SH-SY5Y (cell line): Measurements from ENCODE around the gene BGN.

Experiments used
- GATA2 ChIP-seq: IDR thresholded peaks from 2 replicates; pipeline ENCODE4 v1.6.1; 2011; ENCODE audit warnings: mild to moderate bottlenecking, low read depth, low read length
- GATA3 ChIP-seq: IDR thresholded peaks from 2 replicates; pipeline ENCODE4 v1.6.1; 2011; ENCODE audit warnings: low read depth, mild to moderate bottlenecking, low read length, moderate library complexity

Gene BGN

GRCh38 chrX:153494541-153495361 lies at the start of gene BGN:
Gene BGN, plus strand, starts transcription at chrX:153494980. Its CDS starts 9,652 bp downstream, at chrX:153504632.
- TF ChIP-seq GATA3 (no peak), GATA2 (no peak)

GRCh38 chrX:153445106-153445855 lies 49.5 kb upstream of the BGN start:
- TF ChIP-seq GATA3: no peak
- no peak for TF ChIP-seq GATA2

GRCh38 chrX:153445856-153446635 lies 48.7 kb upstream of the BGN start, which contains the start of gene TREX2:
Gene TREX2, minus strand, starts transcription at chrX:153446056. Its CDS starts 626 bp downstream, at chrX:153445430.
- TF ChIP-seq GATA3: no peak

GRCh38 chrX:153446636-153446936 lies 48.2 kb upstream of the BGN start:
- TF ChIP-seq GATA3 (no peak), GATA2 (no peak)

- TF ChIP-seq GATA2: no peak
- no peak for TF ChIP-seq GATA3
These were observed 47.7 kb upstream of the BGN start for GRCh38 chrX:153446950-153447580.

- TF ChIP-seq GATA3 (no peak), GATA2 (no peak)
These were observed 47.2 kb upstream of the BGN start for GRCh38 chrX:153447581-153447960.

GRCh38 chrX:153448556-153449367 lies 46.0 kb upstream of the BGN start:
- TF ChIP-seq GATA2 (no peak), GATA3 (no peak)

- TF ChIP-seq GATA2 (no peak), GATA3 (no peak)
These were observed 45.2 kb upstream of the BGN start for GRCh38 chrX:153449368-153450113.

- TF ChIP-seq GATA2 (no peak), GATA3 (no peak)
These were observed 44.4 kb upstream of the BGN start for GRCh38 chrX:153450114-153450948.

- TF ChIP-seq GATA3 (no peak), GATA2 (no peak)
These were observed 43.9 kb upstream of the BGN start for GRCh38 chrX:153450949-153451277.

GRCh38 chrX:153454901-153455550 lies 39.8 kb upstream of the BGN start:
- no peak for TF ChIP-seq GATA2
- no peak for TF ChIP-seq GATA3
